K562 (cell line): ENCODE results near the gene GMEB1. TPM values are rescaled to one million over a fixed set of nuclear protein-coding genes. Genes with fewer than 3 reads are reported as not detected.

Experiments used
- ATAC-seq: fragments of 200-7000 bp; cut with Tn5 transposase; 3 replicates; pipeline ENCODE4 v1.9.1; 2020; ENCODE audit warnings: moderate library complexity
- BruUV-seq: library from RNA; stranded (reverse); fragments of 400-500 nt; replicated peaks from 2 replicates; lab custom pipeline; 2021; lab: Mats Ljungman, UMichigan
- CTCF ChIA-PET: fragments of 300-600 bp; formaldehyde crosslinking; extraction: SDS; loops from one replicate; lab custom pipeline; 2021; ENCODE audit warnings: low intra/inter-chr PET ratio; lab: Yijun Ruan, JAX
- POLR2A ChIA-PET: fragments of 300-600, 350-650 bp; sonication (Branson Sonifier 250); formaldehyde crosslinking; extraction: SDS; loops from one replicate; lab custom pipeline; 2021; ENCODE audit warnings: antibody characterized with exemption, inconsistent platforms; lab: Yijun Ruan, JAX
- DNase-seq, 4 experiments: peaks; one replicate each; pipeline versions ENCODE4 v3.0.0 to v3.0.0-alpha.2; 2011 to 2018; ENCODE audit warnings: low spot score in 3 of 4, mixed read lengths in 3 of 4; ENCODE audit errors: extremely low read depth in 1 of 4
- FAIRE-seq: peaks from 2 replicates; lab custom pipeline; 2011; peaks lifted over from hg19 to GRCh38; lab: Jason Lieb, UNC
- H2AFZ ChIP-seq: 2 replicates; pipeline ENCODE4 v1.6.0; 2011; ENCODE audit warnings: low read depth, low read length, control low read depth, inconsistent platforms
- H3K27ac ChIP-seq: fragments of 200-600 bp; 3 replicates; pipeline ENCODE4 v1.8.0; 2011; ENCODE audit warnings: low read depth, mild to moderate bottlenecking, control low read depth, inconsistent platforms, low read length, moderate library complexity, mixed read lengths; ENCODE audit errors: extremely low read depth
- H3K27me3 ChIP-seq, 2 experiments: fragments of 300-600 bp in 1 of 2; 2 replicates in 1 of 2; 3 replicates in 1 of 2; pipeline versions ENCODE4 v1.6.0 to v1.8.0; 2011; ENCODE audit warnings: inconsistent platforms in 2 of 2, low read length in 2 of 2, mild to moderate bottlenecking in 1 of 2, mixed read lengths in 1 of 2, moderate library complexity in 1 of 2; ENCODE audit not compliant: control insufficient read depth in 2 of 2, insufficient read depth in 2 of 2
- H3K36me3 ChIP-seq: fragments of 300-600 bp; 3 replicates; pipeline ENCODE4 v1.8.0; 2011; ENCODE audit warnings: mild to moderate bottlenecking, low read length, inconsistent platforms; ENCODE audit not compliant: control insufficient read depth, insufficient read depth
- H3K4me1 ChIP-seq, 2 experiments: fragments of 200-600 bp in 1 of 2; replicated peaks in 1 of 2; 2 replicates in 1 of 2; 3 replicates in 1 of 2; pipeline versions ENCODE4 v1.5.1 to v1.8.0; 2011; ENCODE audit warnings: inconsistent platforms in 2 of 2, low read length in 2 of 2, mild to moderate bottlenecking in 1 of 2, mixed read lengths in 1 of 2, moderate library complexity in 1 of 2; ENCODE audit not compliant: control insufficient read depth in 2 of 2, insufficient read depth in 2 of 2
- H3K4me2 ChIP-seq: 2 replicates; pipeline ENCODE4 v1.6.1; 2011; ENCODE audit warnings: low read length, control low read depth, inconsistent platforms, mixed read lengths; ENCODE audit not compliant: insufficient read depth
- H3K4me3 ChIP-seq: fragments of 200-600 bp; sonication (generic), shearing (Covaris generic); 2 replicates; pipeline ENCODE4 v1.5.1; 2016; ENCODE audit warnings: control low read depth, inconsistent platforms
- H3K79me2 ChIP-seq: fragments of 200-600 bp; 3 replicates; pipeline ENCODE4 v1.8.0; 2011; ENCODE audit warnings: low read length, inconsistent platforms; ENCODE audit not compliant: control insufficient read depth, insufficient read depth
- H3K9ac ChIP-seq, 2 experiments: 2 replicates each; pipeline versions ENCODE4 v1.6.0 to v1.6.1; 2011; ENCODE audit warnings: low read depth in 2 of 2, low read length in 2 of 2, control low read depth in 1 of 2, inconsistent platforms in 1 of 2, mild to moderate bottlenecking in 1 of 2, mixed read lengths in 1 of 2; ENCODE audit not compliant: insufficient read depth in 1 of 2
- H3K9me1 ChIP-seq: one replicate; pipeline ENCODE4 v1.6.0; 2011; ENCODE audit warnings: inconsistent platforms, mild to moderate bottlenecking, low read length, moderate library complexity; ENCODE audit not compliant: control insufficient read depth, insufficient read depth
- H3K9me3 ChIP-seq: replicated peaks from 2 replicates; pipeline ENCODE4 v1.5.1; 2011; ENCODE audit warnings: low read depth, low read length, inconsistent platforms; ENCODE audit not compliant: control insufficient read depth, insufficient read depth
- H4K20me1 ChIP-seq: replicated peaks from 2 replicates; pipeline ENCODE4 v1.6.1; 2011; ENCODE audit warnings: low read length, inconsistent platforms, mixed read lengths; ENCODE audit not compliant: control insufficient read depth, insufficient read depth
- CAMTA2 ChIP-seq: fragments of 250-450 bp; sonication (Bioruptor Pico); conservative IDR thresholded peaks from 2 replicates; pipeline ENCODE4 v1.5.1; 2022
- CHD1 ChIP-seq: fragments of 200-600 bp; sonication (generic); IDR thresholded peaks from one replicate; pipeline ENCODE4 v1.6.1; 2012; ENCODE audit warnings: mild to moderate bottlenecking, moderate library complexity, low read length, inconsistent platforms
- FOXP1 ChIP-seq: sonication (generic); formaldehyde crosslinking; IDR thresholded peaks from 2 replicates; pipeline ENCODE4 v1.8.0; 2022; ENCODE audit warnings: mild to moderate bottlenecking, missing genetic modification reagents
- HDGF ChIP-seq: fragments of 450-650 bp; IDR thresholded peaks from 2 replicates; pipeline ENCODE4 v1.6.1; 2016
- MTA3 ChIP-seq: fragments of 450-650 bp; formaldehyde crosslinking; IDR thresholded peaks from 2 replicates; pipeline ENCODE4 v1.6.1; 2017; ENCODE audit warnings: mild to moderate bottlenecking, borderline replicate concordance
- MYBL2 ChIP-seq, 2 experiments: fragments of 450-650 bp in 1 of 2; sonication (generic) in 1 of 2; formaldehyde crosslinking in 1 of 2; IDR thresholded peaks; 2 replicates each; pipeline versions ENCODE4 v1.6.1 to v1.8.1; 2017 to 2022; ENCODE audit warnings: borderline replicate concordance in 1 of 2, inconsistent platforms in 1 of 2, low read depth in 1 of 2, mild to moderate bottlenecking in 1 of 2, missing genetic modification reagents in 1 of 2, moderate library complexity in 1 of 2
- POLR2B ChIP-seq: fragments of 450-650 bp; IDR thresholded peaks from 2 replicates; pipeline ENCODE4 v1.6.1; 2018; ENCODE audit warnings: low read depth; ENCODE audit not compliant: partially characterized antibody
- PURB ChIP-seq: sonication (generic); formaldehyde crosslinking; IDR thresholded peaks from 2 replicates; pipeline ENCODE4 v1.9.0; 2021; ENCODE audit warnings: low read depth, mild to moderate bottlenecking, missing genetic modification reagents
- in situ Hi-C: fragments of 300-500 bp; cut with MboI; formaldehyde crosslinking; loops from 4 replicates; pipeline ENCODE4 v1.15.0; 2018; ENCODE audit warnings: inconsistent platforms, mixed read lengths
- intact Hi-C: fragments of 100-400 bp; cut with micrococcal nuclease; formaldehyde crosslinking; loops from 2 replicates; pipeline ENCODE4 v1.14.2; 2022
- polyA plus RNA-seq, 8 experiments: library from polyadenylated mRNA; depleted of rRNA in 4 of 8; stranded (reverse) in 5 of 8; unstranded in 3 of 8; fragments of >200 nt; fragmentation: Nextera tagmentation in 2 of 8; fragmentation: Illumina TruSeq in 1 of 8; extraction: Ambion mirVana in 2 of 8; extraction: Trizol in 1 of 8; gene quantifications; 2 replicates each; pipeline versions ENCODE4 v1.2.1 to v1.2.3, GENCODE V29; 2011 to 2014; ENCODE audit warnings: inconsistent platforms in 1 of 8, missing spikeins in 1 of 8
- total RNA-seq, 7 experiments: library from RNA; depleted of rRNA in 6 of 7; stranded (reverse); fragments of >200 nt in 6 of 7; fragmentation: Illumina TruSeq in 2 of 7; extraction: Trizol in 2 of 7; gene quantifications; 2 replicates each; pipeline versions ENCODE4 v1.2.1 to v1.2.3, GENCODE V29; 2011 to 2021; ENCODE audit warnings: low replicate concordance in 1 of 7
- TF ChIP-seq, protein P1 (sequence below): sonication (generic); formaldehyde crosslinking; IDR thresholded peaks from 2 replicates; pipeline ENCODE4 v1.8.0; 2022; ENCODE audit warnings: mild to moderate bottlenecking, low read depth, missing genetic modification reagents

The GMEB1 gene
- total and polyA plus RNA-seq, 9 of the 15 experiments (the other 6 are each of a cell fraction or from before 2014, with no cell fraction given), result 6.6 to 17.5 (median 8.5) TPM

GRCh38 chr1:28675924-28676257 lies 7.3 kb downstream of the GMEB1 start:
- H2AFZ ChIP-seq, result no peak overlapping the region
- H3K4me3 ChIP-seq, result no peak overlapping the region
- peaks cover 9% of the 10 kb centered on the region for H3K79me2 ChIP-seq
- H3K27ac ChIP-seq, result no peak overlapping the region
- intact Hi-C loops (no loop called here), in situ Hi-C loops (no loop called here)
- no peaks in the 10 kb centered on the region for H3K27me3 ChIP-seq
- H4K20me1 ChIP-seq, result no peaks in the 10 kb centered on the region
- no peaks in the 10 kb centered on the region for H3K9me1 ChIP-seq
- H3K9ac ChIP-seq, result no peak overlapping the region
- TF ChIP-seq FOXP1 (CRISPR knock-in tag) (no peak), CHD1 (no peak), PURB (CRISPR knock-in tag) (no peak), CAMTA2 (CRISPR knock-in tag) (no peak), MTA3 (no peak), HDGF (no peak), POLR2B (no peak), MYBL2 (IDR thresholded peaks at IDR 0.05; ENCODE audit: low read depth) (no peak), MYBL2 (CRISPR knock-in tag; IDR thresholded peaks at IDR 0.05; ENCODE audit: borderline replicate concordance) (no peak)
- TF ChIP-seq, protein P1, sequence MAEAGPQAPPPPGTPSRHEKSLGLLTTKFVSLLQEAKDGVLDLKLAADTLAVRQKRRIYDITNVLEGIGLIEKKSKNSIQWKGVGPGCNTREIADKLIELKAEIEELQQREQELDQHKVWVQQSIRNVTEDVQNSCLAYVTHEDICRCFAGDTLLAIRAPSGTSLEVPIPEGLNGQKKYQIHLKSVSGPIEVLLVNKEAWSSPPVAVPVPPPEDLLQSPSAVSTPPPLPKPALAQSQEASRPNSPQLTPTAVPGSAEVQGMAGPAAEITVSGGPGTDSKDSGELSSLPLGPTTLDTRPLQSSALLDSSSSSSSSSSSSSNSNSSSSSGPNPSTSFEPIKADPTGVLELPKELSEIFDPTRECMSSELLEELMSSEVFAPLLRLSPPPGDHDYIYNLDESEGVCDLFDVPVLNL (CRISPR knock-in tag), result no peak
- TF ChIP-seq, all 486 proteins: peak for 0
- ChIA-PET CTCF (no interaction called here), POLR2A (interaction anchor here (0.6 to 0.8 kb wide), 2 partner anchors 9 to 25 kb away, joined by 3 read pairs; no protein-coding TSS in a partner anchor)
- no peaks in the 10 kb centered on the region for H3K36me3 ChIP-seq
- BruUV-seq, result TSS peak; percentile 22
- ATAC-seq, result no peak
- peak; percentile 67 for FAIRE-seq
- H3K4me2 ChIP-seq, result no peak overlapping the region
- no peaks in the 10 kb centered on the region for H3K9me3 ChIP-seq
- peaks cover 0 to 9% of the 10 kb centered on the region in 2 experiments; a peak in 1 of 5 replicates for H3K4me1 ChIP-seq
- peak in 1 of 4 experiments; percentile 5 for DNase-seq
